Measurements from ENCODE around the gene CABLES2.
A peak's percentile ranks its signal among the peaks of the same experiment; 100 is the strongest.

CABLES2 gene

DNA sequence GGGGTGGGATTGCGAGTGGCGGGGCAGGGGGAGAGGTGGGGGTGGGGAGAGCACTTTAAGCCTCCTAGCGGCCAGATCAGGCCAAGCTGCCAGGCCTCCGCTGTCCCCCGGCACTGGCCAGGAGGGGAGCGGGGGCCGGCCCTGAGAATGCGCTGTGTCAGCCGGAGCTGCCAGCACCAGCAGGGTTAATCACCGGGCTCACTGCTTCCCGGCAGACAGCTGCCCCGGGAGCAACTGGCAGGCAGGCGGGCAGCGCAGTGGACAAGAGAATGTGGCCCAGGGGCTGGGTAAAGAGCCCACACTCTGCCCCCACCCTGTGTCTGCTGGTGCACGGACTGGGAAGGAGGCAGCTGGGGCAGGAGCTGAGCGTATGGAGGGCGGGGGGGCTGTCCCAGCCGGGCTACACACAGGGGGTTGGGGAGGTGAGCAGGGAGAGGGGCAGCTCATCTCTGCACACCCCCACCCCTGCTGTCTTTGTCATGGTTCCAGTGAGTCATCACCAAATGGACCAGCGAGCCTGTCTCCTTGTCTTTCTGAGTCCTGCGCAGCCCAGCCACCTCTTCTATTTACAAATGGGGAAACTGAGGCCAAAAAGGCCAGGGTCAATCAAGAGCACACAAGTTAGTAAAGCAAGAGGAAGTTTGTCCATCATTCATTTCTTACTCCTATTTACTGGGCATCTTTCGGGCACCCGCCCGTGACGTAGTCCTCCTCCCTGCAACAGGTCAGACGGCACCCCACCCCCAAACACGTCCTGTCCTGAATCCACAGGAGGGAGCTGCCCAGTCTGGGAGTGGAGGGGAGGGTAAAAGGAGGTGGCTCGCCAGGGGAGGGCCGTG lies 37.9 kb downstream of the CABLES2 start:
- no peak for DNase-seq

DNA sequence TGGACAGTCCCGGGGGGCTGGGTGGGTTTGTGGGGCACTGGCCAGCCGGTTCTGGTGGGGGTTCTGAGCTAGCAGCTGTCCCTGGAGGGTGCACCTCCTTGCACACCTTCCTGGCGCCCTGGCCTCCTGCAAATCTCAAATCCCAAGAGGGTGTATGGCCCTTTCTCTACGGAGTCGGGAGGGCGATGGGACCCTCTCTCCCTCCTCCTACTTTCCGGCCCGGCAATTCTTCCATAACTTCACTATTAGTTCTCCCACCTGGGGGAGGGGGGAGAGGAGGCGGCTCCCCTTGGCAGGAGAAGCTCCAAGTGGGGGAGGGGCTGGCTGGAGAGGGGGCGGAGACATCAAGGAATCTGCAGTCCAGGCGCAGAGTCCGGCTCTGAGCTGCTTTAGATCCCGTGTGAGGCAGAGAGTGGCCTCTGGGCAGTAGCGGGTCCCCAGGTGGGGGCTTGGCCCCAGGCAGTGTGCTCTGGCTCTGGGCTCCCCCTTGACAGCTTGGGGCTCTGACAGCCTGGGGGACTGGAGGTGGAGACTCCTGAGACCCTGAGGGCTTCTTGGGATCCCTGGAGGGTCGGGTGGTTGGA lies 38.6 kb downstream of the CABLES2 start:
- no peak for DNase-seq

DNA sequence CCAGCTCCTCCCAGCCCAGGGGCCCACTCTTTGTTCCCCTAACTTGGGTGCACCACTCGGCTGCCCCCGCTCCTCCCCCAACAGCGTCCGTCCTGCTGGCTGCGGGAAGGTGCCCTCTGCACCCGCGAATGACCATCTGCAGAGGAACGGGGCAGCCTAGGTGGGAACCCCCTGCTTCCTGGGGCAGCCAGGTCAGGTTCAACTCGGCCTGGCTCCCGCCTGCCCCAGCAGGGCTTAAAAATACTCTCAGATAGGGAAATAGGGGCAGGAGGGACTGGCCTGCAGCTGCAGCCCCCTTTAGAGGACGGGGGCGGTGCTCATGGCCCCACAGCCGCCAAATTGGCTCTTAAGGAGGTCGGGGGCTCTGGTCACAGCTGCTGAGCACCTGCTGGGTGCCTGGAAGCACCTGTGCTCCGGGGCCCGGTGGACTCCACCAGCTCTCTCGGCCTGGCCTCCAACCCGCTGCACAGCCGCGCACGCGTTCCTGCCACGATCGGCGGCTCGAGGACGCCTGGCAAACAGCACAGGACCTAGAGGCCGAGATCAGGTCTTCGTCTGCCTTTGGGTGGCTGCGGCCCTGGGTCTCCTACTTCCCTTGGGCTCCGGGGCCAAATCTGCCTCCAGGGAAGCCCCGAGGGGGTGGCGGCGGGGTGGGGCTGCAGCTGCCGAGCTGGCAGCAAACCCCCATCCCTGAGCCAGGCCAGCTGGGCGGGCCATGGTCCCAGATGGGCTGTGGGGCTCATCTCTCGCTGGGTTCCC lies 39.3 kb downstream of the CABLES2 start:
- DNase-seq = peak; percentile 44

DNA sequence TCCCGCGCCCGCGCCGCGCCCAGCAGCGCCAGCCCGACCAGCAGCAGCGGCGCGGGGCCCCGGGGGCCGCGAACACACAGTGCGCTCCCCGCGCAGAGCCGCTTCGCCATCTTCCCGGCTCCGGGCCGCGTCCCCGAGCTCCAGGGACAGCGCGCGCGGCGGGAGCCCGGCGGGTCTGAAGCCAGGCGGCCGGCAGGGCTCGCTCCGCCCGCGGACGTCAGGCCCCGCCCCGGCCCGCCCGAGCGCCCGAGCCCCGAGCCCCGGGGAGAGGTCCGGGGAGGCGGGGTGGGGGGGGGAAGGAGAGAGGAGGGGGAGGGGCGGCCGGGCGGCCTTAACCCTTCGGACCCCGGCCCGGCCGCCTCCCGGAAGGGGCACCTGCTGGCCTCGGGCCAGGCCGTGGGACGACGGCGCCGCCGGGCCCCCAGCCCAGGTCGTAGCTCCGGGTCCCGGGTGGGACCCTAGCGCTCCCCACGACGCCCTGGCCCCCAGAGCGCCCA lies 39.9 kb downstream of the CABLES2 start, which contains the start of gene LAMA5:
Gene LAMA5 (minus strand): TSS at position 177 of the 497 bp plus-strand sequence. CDS start 67 bp downstream, at position 110.
- no peak for DNase-seq

DNA sequence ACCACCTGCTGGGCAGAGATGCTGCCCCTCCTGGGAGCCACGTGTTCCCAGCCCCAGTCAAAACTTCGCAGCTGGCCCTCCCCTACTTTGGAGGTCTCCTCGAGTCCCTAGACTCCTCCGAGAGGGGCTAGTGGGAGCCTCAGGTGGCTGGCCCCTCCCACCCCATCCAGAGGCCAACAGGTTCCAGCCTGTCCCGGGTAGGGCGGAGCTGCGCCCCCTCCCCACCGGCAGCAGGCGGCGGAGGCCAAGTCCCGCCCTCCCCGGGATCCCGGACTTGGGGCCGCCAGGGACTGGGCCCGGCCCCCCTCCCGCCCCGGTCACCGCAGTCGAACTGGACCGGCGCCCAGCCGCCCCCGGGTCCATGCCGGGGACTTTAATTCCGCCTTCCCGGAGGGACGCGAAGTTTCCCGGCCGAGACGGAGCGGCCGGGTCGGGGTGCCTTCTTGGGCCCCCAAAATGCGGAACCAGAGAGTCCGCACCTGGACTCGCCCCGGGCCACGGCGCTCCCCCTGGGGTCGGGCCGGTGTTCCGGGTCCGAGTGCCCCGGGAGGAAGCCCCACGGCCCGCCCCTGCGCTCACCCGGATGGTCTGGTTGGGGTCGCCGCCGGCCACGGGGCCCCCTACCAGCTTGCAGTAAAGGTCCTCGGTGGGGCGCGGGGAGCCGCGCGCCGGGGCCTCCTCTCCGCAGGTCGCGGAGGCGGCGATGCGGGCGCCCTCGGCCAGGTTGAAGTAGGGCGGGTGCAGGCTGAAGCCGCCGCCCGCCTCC lies 40.5 kb downstream of the CABLES2 start:
- no peak for DNase-seq

DNA sequence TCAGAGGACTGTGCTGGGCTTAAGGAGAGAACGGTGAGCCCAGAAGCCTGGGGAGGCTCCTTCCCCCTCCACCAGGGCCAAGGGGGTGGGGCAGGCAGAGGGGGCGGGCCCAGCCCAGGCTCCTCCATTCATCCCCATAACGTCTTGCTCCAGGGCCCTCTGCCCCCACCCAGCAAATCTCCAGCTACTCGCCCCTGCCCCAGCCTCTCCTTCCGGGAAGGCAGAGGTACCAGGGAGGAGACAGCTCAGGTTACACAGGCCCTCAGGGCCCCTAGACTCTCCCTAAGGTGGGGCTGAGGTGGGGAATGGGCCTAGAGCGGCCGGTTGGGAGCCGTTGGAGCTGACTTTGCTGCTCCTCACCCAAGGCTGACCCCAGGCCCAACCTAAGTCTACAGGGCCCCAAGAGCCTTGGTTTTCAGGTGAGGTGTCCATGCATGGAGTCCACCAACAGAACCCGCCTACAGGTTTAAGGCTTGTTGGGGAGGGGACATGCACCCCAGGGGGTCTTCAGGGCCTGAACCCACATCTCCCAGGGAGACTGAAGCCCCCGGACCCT lies 41.2 kb downstream of the CABLES2 start:
- no peak for DNase-seq

DNA sequence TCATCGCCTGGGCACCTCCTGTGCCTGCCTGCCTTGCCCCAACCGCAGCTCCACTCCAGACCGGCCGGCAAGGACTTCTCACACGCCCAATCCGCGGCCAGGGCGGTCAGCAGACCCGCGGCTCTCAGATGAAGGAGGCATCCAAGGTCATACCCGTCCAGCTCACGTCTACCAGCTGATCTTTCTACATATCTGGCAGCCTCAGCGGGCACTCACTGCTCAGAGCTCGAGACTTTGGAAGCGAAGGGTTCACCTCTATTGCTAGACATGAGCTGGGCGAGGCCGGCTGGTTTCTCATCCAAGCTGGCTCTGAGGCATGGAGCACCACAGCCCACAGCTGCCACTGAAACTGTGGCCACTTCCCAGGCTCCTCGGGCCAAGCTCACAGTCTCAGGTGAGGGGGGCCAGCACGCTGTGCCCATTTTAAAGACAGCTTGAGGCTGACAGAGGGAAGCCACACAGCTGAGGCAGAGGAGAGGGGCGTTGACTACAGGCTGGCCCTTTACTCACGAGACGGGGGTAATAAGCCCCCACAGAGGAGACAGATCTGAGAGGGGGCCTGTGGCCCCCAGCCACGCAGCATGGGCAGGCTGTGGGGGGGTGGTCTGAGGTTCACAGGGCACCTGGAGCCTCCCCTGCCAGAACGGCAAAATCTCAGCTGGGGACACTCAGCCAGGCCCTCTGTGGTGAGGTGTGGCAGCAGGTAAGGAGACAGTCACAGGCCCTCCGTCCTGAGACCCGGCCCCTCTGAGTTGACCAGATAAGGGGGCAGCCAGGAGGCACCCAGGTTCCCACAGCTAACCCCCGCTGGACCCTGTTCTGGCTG lies 42.0 kb downstream of the CABLES2 start:
- no peak for DNase-seq

DNA sequence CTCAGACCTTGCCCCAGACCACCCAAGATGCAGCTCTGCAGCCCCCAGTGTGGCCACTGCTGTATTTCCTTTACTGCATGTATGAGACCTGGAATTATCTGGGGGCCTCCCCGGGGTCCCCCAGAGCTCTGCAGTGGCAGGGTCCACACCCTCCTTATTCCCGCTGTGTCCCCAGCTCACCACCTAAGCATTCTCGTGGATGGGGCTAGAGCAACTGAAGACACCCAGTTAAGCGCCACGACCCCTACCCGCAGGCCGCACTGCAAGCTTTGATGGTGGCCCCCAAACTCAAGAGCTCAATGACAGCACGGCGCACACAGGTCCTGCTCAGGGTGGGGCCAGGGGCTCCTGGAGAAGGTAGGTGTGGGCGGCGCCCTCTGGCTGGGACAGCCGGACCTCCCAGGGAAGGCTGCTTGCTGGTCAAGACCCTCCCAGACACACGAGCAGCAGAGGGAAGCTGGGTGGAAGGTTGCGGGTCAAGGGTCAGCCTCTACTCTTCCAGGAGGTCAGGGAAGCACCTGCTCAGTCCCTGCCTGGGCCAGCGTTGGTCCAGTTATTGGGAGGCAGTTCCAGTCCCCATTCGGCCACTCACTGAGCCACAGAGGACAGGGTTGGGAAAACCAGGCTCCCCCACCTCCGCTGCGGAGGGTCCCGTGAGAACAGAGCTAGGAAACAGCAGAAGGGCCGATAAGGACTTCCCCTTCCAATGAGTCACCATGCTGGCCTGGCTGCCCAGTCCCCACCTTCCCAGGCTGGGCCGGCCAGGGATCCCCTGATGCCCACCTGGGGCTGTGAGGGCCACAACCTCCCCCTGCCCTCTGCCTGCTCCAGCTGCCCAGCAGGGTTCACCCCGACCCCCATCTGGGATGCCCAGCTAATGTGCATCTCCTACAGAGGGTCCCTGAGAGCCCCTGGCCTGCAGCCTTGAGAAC lies 42.9 kb downstream of the CABLES2 start:
- DNase-seq = no peak

DNA sequence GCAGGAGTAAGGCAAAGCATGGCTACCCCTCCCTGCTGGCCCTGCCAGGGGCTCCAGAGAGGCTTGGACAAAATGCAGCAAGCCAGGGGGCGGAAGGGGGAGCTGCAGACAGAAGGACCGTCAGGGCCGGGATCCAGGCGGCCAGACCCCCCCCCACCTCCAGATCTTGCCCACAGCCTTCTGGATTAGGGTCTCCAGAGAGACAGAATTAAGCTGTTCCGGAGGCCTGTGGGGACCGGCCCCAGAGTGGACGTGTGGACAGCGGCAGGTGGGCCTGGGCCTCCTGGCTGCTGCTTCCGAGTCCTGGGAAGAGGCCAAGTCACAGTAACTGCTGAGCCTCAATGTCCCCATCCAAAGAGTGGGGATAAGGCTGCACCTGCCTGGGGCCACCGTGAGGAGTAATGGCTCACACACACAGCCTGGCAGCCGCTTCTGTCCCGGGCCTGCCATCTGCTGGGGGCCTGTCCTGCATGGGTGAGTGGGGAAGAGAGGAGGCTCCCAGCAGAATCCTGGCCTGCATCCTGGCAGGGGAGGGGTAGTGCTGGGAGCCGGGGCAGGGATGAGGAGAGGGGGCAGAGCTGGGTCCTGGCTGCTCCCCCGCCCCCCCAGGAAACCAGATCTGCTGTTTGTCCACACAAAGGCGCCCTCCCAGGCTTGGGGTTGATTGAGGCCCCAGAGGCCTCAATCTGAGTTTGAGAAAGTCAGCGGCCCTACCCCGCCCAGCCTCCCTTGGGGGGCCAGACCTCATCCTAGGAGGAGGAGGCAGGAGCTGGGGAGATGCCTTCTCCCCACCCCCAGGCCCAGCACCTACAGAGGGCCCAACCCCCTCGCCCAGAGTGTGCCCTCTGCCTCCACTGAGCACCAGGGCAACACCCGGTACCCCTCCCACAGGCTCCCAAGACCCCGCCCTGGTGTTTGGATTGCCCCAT lies 43.8 kb downstream of the CABLES2 start:
- peak; percentile 45 for DNase-seq

DNA sequence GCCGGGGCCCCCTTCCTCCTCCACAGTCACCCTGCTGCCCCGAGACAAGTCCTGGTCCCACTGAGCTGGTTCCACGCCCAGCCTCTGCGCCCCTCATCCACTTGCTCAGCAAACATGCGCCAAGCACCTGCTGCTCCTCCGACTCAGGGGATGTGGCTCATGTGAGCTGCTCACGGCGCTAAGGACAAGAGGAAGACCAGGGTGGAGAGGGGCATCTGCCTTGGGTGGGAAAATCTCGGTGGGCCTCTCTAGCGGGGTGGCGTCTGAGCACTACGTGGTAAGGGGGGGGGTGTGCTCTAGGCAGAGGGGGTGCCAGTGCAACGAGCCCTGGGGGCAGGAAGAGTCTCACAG lies 44.5 kb downstream of the CABLES2 start:
- DNase-seq = no peak

DNA sequence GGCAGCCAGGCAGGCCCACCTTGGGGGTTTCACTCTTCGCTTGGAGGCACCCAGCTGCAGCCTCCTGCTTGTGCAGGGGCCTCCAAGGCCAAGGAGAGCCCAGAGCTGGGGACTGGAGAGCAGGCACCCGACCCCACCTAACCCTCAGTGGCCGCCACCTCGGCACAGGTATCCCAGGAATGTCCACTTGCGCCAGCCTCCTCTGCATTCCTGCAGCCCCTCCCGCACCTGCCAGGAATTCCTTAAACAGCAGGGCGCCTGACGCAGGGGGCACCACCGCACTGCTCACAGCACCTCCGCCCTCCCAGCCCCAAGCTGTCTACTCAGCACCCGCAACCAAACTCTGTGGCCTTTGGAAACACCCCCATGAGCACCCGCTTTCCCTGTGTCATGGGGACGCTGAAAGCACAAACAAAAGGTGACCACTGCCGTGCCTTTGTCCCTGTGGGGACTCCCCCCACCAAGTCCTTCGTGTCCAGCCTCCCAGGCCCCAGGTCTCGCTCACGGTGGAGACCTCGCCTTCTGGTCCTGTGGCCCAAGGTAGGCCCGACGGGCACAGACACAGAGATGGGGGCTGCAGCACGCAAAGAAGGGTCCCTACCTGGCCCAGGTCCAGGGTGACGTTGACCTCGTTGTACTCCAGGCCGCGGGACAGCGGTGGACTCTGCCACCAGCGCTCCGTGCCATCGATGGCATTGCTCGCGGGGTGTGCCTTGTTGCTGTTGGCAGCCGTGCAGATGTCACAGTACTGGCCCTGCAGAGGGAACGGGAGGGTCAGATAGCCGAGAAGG lies 45.1 kb downstream of the CABLES2 start:
- no peak for DNase-seq

DNA sequence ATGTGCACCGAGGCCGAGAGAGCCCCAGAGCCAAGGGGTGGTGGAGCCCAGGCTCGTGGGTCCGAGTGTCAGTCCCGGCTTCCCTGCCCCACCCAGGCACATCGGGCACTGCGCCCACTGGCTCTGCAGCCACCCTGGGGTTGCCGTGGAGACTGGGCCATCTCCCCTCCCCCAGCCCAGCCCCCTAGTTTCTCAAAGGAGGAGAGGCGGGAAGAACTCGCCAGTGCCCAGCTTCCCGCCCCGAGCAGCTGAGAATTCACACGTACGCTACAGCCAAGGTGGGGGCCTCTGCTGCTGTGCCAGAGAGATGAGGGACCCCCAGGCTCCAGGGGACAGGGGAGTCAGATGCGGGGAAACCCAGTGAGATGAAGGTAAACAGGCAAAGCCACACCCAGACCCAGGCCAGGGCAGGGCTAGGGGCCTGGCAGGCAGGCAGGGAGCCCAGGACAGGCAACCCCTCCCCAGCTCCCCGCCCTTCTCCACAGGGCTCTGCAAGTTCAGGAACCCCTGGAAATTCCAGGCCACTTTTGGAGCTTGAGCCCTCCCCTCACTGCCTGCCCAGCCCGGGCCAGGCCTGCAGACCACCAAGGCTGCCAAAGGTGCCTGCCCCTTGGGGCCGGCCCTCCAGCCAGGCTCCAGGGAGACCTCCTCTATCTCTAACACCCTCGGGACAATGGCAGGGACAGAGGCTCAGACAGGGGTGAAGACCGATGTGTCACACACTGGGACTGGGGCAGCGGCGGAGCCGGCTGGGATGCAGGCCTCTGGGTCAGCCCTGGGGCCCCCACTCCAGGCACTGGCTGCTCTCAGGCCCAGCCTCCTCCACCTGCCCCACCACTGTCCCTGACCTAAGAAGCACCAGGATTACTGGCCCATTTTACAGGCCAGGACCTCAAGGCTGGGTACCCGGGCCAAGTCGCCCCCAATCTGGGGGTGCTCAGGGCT lies 46.0 kb downstream of the CABLES2 start:
- DNase-seq = no peak

DNA sequence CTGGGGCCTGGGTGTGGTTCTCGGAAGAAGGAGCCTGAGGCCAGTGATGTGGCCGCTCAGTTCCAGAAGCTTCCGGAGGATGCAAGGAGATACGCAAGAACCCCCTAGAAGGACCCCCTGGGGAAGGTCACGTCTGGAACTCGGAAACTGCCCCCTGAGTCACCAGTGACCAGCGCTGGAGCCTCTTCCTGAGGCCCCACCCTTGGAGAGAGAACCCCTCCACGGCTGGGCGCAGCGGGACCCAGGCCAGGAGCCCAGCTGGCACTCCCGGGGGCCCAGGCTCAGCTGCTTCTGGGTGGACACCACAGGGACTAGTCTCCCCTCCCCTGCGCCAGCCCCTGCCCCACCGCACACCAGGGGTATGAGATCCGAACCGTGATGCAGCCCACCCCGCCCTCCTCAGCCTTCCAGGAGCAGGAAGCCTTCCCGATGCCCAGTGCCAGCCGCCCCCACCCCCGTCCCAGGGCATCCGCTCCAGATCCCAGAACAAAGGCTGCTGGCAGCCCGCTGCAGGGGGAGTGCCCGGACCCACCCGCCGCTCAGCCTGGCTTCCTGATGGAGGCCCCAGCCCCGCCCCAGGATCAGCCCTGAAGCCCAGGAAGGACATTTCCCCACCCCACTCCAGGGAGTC lies 47.5 kb downstream of the CABLES2 start:
- DNase-seq = no peak

DNA sequence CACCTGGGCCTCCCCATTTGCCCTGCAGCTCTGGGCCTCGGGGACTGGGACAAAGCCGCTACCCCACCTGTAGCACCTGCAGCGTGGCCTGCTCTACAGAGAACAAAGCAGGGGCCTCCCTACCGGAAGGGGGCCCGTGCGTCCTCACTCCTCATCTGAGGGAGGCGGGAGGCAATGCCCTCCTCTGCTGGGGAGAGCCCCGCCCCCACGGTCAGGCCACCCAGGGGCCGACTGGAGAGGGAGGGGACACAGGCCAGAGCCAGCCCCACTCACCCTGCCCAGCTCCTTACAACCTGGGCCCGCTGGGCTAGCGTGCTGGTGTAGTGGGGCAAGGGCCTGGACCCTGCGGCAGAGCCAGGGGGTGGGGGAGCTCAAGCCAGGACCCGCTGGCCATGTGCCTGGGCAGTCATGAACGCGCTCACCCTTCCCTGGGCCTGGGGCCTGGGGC lies 48.0 kb downstream of the CABLES2 start:
- no peak for DNase-seq

DNA sequence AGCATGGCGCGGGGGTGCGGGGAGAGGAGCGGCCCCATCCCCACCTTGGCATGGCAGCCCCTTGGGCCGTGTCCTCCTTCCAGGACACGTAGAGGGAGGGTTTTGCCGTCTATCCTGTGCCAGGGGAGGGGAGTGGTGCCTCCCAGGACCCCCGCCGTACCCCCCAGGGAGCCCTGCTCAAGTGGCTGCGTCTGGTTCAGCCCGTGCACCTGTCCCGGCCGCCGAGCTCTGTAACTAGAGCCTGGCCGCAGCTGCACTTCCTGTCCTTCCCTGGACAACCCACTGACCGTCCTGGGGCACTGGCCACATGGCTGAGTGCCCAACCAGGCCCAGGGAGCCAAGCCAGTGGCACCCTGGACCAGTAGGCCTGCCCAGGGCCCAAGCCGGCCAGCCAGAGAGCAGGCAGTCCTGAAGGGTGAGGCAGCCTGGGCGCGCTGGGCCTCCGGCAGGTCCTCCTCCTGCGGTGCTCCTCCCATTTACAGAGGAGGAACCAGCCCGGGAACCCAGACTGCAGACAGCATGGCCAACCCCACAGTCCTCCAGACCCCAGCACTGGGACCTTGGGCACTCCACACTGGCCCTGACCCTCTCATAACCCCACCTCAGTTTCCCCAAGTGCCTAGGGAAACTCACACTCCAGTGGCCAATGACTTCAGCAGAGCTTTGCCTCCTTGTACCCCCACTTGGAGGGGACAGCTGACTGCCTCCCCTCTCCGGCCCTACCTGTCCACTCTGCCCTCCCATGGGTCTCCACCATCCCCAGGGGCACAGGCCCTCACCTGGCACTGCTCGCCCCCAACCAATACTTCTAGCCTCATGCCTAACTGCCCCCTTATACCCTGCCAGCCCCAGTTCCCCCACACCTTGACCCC lies 48.7 kb downstream of the CABLES2 start:
- no peak for DNase-seq

DNA sequence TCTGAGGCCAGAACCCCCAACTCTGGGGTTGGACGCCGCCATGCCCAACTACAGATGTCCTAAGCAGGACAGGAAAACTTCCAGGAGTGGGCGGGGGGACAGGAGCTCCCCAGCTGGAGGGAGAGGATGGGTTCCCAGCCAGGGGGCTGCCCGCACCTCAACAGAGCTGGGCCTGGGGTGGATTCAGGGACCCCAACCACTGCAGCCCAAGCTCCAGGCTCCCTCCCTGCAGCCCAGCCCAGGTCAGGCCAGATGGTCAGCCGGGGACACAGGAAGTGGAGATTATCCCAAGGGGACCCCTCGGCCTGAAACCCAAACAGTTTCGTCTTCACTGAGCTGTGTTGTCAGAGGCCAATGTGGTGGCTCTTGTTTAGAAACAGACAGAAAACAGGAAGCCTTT lies 49.4 kb downstream of the CABLES2 start:
- no peak for DNase-seq

All from NCI-H1694 treated with DMSO at 0.1 percent for 48 hours (cell line).